Inflammatory macrophage (primary cell): ENCODE results near the gene DENND10.
"Not testable (repeated sequence)": the region's sequence is repeated elsewhere in the genome, so short reads cannot be mapped to it uniquely, and the experiment has no call there.

Source experiments
- DNase-seq, 2 donors: peaks; one replicate each; pipeline ENCODE4 v3.0.0-alpha.2; 2020 to 2022

DENND10 gene

DNA sequence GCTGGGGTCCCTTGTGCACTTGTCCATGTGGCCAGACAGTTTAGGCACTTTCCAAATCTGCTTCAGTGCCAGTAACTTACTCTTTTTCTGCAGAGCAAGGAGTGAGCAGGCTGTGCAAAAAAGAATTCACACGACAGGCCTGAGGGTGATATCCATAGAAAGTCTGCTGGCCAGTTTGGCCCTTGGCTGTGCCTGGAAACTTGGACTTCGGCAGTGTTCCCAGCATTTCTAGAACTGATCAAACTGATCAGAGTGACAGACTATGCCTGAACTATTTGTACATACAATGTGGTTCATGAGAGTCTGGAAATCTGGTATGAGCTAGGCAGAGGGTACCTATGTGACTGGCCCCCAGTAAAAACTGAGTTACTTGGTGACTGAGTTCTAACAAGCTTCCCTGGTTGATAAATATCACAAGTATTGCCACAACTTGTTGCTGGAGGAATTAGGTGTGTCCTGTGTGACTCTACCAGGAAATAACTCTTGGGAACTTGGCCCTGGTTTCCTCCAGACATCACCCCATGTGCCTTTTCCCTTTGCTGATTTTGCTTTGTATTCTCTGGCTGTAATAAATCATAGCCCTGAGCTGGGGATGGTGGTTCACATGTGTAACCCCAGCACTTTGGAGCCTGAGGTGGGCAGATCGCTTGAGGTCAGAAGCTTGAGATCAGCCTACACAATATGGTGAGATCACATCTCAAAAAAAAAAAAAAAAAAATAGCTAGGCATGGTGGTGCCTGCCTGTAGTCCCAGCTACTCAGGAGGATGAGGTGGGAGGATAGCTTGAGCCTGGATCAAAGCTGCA, 3.3 kb upstream of the DENND10 start:
- peak; percentile 33 to 36 for DNase-seq

DNA sequence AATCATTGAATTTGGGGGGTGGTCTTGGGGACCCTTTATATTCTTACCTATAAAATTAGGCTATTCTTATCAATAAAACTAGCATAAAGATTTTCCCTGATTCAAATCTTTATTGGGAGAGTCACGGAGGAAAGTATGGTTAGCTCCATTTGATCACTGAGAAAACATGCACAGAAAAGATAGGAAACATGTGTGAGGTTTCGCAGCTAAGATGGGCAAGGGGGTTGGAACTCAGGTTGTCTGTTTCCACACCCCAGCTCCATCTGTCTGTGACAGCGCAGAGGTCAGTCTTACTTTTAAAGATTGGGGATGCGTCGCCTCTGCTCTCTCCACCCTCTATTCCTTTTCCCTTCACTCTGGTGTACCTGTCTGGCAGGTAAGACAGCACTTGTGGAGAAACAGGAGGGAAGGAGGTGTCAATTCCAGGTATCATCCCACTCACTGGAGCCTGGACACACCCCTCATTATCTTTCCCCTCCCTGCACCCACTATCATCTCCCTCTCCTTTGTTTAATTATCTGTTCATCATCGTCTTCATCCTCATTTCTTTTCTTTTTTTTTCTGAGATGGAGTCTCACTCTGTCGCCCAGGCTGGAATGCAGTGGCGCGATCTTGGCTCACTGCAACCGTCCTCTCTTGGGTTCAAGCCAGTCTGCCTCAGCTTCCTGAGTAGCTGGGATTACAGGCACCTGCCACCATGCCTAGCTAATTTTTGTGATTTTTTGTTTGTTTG, 2.4 kb upstream of the DENND10 start:
- no peak for DNase-seq

DNA sequence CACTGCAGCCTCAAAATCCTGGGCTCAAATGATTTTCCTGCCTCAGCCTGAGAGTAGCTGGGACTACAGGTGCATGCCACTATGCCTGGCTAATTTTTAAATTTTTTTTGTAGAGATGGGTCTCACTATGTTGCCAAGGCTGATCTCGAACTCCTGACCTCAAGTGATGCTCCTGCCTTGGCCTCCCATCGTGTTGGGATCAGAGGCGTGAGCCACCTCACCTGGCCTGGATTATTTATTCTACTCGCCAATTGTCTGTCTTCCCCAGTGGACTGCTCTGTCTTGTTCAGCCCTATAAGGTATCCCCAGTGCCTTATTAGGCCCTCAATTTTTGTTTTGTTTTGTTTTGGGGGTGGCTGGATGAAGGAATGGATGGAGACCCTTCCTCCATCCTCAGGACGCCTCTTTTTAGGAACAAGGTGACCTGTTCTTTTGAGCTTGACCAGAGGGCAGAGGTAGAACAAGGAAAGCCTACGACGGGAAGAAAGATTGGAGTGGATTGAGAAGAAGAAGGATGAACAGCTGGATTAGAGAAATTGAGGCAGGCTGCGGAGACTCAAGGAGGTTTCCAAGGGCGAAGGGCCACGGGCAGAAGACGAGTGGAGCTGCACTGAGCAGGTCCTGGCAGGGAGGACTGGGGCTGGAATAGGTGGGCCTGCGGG, 541 bp upstream of the DENND10 start:
- DNase-seq = no peak

DNA sequence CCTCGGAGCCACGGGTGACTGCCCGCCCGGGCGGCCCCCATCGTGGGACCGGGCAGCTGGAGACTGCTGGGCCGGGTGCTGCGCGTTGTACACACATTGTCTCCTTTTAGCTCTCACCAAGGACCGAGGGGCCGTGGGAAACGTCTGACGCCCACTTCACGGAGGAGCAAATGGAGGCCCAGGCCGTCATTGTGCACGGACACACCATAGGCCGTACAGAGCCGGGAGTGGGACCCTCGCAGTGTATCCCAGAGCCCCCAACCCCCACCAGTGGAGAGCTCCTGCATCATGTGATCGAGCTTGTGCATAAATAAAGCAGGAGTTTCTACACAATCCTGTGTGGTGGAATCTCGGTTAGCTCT, 722 bp downstream of the DENND10 start:
- no peak for DNase-seq

DNA sequence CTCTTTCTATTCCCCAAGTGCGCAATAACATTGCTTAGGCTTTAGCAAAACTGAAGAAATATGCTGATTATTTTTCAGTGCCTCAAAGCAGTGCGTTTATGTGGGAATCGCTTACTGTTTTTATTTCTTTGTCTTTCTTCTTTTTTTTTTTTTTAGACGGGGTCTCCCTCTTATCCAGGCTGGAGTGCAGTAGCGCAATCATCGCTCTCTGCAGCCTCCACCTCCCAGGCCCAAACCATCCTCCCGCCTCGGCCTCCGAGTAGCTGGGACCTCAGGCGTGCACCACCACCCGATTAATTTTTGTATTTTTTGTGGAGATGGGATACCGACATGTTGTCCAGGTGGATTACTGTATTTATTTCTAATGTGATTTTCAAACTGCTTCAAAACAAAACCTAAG, 1.2 kb downstream of the DENND10 start:
- DNase-seq = no peak

DNA sequence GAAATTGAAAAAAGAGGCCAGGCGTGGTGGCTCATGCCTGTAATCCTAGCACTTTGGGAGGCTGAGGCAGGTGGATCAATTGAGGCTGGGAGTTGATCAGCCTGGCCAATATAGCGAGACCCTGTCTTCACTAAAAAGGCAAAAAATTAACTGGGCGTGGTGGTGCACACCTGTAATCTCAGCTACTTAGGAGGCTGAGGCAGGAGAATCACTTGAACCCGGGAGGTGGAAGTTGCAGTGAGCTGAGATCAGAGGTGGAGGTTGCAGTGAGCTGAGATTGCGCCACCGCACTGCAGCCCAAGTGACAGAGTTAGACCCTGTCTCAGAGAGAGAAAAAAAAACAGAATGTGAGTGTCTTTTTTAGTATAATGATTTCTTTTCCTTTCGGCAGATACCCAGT, 2.0 kb downstream of the DENND10 start:
- DNase-seq = not testable (repeated sequence)

DNA sequence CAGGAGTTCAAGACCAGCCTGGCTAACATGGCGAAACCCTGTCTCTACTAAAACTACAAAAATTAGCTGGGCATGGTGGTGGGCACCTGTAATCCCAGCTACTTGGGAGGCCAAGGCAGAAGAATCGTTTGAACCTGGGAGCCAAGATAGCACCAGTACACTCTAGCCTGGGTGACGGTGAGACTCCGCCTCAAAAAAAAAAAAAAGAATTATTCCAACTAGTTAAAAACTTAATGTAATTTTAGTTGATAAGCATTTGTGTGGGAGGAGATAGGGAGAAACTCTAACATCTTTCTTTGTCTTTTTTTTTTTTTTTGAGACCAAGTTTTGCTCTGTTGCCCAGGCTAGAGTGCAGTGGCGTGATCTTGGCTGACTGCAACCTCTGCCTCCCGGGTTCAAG, 3.2 kb downstream of the DENND10 start:
- not testable (repeated sequence) for DNase-seq

DNA sequence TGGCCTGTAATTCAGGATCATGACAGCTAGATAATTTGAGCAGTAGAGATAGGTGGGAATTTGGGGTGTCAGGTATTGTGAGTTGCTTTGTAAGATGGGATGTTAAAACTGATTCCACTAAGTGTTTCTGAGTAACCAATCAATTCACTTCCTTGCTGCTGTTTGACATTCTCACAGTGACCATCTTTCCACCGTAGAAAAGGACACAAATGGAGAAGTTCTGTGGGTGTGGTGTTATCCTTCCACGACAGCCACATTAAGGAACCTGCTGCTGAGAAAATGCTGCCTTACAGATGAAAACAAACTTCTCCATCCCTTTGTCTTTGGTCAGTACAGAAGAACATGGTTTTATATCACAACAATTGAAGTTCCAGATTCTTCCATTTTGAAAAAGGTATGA, 3.9 kb downstream of the DENND10 start:
- peak; percentile 41 to 63 for DNase-seq

DNA sequence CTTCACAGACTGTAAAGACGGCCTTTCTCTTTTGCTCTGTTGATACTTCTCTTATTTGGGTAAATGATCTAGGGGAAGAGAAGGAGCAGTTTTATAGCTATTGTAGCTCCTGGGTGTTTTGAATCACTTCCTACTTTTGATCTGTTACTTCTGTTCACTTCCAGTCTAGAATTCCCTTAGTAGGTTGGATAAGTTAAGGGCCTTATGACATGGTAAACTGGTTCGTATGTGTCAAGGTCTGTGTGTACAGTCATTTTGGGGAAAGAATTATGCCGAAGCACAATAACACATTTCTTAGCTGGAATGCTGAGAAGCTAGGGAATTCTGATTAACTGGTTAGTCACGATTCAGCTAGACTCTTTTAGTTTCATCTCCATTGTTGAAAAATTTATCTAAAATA, 8.1 kb downstream of the DENND10 start:
- DNase-seq = peak in 1 of 2 donors; percentile 53

DNA sequence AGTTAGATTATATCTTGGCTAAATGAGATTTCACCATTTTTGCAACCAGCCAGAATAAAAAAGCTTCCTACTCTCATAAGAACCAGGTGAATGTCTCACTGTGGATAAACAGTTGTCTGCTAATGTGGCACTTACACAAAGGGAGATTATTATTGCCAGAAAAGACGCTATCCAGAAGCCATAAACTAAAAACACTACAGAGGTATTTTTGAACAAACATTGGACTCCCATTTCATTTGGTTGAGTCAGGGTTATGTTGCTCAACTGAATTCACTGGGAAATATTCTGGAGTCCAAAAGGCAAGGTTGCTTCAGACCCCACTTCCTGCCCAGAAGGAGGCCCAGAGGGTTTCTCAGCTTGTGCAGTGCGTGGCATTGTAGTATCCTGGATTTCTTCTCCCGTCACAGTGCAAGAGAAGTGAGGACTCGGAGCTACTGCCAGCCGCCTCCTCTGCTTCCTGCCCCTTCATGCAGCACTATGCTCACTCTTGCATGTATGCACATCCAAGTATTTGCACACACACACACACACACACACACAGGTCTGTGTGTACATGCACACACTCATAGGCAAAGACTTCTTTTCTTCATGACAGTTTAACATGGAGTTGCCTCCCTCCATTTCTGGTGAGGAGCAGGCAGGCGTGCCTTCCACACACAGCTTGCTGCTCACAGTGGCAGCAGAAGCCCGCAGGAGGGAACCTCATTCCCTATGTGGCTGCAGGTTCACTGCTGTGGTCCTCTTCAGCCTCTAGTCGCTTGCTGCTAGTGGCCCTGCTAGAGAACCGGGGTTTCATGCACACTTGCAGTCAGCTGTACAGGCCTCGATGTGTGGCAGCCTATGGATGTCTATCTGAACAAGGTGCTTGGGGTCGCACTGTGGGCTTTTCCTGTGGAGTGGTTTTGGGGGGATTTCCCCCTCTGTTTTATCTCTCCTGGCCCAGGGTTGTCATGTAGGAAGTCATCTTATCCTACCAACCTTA, 10.1 kb downstream of the DENND10 start:
- peak; percentile 78 to 80 for DNase-seq

DNA sequence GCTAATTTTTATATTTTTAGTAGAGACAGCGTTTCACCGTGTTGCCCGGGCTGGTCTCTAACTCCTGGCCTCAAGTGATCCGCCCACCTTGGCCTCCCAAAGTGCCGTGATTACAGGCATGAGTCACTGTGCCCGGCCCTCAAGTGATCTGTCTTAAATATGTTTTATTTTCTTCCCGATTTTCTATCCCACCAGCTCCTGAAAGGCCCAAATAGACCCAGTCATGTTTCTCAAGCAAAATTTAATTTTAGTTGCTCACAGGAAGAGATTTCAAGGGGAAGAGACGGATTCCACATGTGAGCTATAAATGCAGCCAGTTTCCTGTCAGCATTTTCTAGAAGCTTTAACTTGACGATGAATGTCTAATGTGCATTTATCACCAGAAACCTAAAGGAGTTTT, 12.0 kb downstream of the DENND10 start:
- DNase-seq = peak in 1 of 2 donors; percentile 18

DNA sequence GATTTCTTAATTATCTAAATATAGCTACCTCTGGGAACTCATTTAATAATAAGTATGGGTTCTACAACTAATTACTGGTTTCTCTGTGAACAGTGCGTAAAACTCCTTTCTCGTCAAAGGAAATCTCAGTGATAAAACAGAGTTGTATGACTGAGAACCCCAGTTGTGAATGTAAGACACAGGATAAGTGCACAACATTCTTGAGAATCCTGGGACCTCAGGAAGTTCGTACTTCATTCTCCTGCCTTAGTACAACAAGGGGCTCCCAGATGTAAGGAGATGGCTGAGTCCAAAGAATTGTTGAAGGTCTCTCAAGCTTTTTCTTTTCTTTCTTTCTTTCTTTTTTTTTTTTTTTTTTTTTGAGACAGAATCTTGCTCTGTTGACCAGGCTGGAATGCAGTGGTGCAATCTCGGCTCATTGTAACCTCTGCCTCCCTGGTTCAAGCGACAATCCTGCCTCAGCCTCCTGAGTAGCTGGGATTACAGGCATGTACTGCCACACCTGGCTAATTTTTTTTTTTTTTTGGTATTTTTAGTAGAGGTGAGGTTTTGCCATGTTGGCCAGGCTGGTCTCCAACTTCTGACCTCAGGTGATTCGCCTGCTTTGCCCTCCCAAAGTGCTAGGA, 12.5 kb downstream of the DENND10 start:
- DNase-seq = no peak

DNA sequence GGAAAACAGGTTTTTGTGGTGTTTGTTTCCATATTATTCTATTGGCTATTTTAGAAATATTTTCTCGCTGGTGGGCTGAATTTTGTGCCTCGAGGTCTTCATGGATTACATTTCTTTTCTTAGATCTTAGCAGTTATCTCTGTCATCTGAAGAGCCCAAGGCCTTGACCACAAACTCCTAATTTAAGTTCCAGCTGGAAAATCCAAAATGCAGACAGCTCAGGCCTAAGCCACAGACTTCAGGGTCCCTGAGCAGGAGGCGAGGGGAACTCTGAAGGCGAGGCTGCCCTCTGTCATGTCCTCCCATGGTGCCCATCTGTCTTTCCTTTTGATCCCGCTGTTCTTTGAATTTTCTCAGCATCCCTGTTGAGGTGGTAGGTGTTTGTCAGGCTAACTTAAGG, 14.3 kb downstream of the DENND10 start:
- DNase-seq = no peak

DNA sequence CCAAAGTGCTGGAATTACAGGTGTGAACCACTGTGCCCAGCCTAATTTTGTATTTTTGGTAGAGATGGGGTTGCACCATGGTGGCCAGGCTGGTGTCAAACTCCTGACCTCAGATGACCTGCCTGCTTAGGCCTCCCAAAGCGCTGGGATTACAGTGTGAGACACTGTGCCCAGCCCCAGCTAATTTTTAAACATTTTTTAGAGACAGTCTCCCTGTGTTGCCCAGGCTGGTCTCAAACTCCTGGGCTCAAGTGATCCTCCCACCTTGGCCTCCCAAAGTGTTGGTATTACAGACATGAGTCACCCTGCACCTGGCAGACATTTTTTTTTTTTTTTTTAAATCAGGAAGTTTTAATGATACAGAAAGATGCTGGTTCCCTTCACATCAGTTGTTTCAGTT, 15.5 kb downstream of the DENND10 start:
- DNase-seq = no peak

DNA sequence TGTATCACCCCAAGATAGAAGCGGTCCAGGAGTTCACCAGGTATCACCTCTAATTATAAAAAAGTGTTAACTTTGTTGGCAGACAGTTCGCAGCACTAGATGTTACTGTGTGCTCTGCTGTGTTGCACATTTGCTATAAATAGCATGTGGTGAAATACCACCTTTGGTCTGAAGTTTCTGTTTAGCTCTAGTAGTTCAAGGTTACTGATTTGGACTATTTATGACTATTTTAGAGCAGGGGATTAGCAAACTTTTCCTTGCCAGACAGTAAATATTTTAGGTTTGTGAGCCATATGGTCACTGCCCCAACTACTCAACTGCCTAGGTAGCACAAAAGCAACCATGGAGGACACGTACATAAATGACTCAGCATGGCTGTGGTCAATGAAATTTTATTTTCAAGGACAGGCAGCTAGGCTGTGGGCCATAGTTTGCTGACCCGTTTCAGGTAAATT, 16.5 kb downstream of the DENND10 start:
- DNase-seq = no peak

DNA sequence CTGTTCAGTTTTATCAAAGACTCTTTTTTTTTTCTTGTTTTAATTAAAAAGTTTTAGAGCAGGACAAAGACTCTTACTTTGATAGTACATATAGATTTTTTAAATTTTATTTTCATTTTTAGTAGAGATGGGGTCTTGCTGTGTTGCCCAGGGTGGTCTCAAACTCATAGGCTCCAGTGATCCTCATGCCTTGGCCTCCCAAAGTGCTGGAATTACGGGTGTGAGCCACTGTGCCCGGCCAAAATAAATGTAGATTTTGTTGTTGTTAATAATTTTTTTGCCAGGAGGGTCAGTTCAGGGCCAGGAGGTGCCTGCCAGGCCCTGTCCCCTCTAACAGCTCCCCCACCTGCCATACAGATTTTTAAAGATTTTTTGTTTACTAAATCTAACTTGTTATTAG, 17.0 kb downstream of the DENND10 start:
- no peak for DNase-seq

DNA sequence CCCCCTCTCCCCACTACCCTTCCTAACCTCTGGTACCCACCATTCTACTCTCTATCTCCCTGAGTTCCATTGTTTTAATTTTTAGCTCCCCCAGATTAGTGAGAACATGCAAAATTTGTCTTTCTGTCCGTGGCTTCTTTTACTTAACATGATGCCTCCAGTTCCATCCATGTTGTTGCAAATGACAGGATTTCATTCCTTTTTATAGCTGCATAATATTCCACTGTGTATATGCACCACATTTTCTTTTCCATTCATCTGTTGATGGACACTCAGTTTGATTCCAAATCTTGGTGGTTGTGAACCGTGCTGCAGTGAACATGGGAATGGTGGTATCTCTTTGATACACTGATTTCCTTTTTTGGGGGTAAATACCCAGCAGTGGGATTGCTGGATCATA, 22.0 kb downstream of the DENND10 start:
- DNase-seq = no peak

DNA sequence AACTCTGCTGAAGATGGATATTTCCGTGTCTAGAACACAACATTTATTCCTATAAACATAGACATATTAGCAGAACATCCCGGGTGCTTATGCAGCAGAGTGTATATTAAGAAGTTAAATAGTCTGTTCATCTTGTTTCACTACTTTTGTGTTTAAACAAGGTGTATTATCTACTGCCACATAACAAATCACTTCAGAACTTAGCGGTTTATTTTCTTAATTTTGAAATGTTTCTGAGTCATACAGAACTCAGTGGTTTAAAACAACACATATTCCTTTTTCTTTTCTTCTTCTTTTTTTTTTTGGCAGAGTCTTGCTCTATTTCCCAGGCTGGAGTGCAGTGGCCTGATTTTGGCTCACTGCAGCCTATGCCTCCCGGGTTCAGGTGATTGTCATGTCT, 25.8 kb downstream of the DENND10 start:
- no peak for DNase-seq

DNA sequence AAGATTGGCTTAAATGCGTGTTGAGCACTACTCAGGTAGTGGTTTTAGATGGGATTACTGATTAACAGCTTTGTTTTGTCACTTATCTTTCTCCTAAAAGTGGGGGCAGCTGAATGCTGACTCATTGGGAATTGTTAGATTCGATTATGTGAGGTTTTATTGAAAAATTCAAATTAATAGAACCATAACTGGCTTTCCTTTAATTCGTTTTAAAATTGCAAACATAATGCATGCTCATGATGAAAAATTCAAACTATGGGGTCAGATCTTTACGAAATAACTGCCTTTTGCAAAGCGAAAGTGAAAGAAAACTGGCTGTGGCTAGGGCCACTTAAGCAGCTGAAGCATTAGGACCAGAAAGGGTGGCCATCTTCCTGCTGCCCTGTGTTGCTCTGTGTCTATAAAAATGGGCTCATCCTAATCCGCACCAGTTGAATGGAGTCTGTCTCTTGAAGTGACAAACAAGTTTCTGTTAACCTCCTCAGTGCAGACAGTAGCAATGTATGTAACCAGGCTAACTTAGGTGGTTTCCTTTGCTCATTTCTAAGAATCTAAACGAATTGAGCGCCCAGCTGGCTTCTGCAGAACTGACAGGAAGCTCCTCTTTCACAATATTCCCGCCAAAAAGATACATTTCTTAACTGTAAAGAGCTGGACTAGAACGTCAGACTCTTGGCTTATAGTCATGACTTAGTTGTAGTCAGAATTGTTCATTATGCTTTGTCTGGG, 27.8 kb downstream of the DENND10 start:
- peak; percentile 72 to 88 for DNase-seq

DNA sequence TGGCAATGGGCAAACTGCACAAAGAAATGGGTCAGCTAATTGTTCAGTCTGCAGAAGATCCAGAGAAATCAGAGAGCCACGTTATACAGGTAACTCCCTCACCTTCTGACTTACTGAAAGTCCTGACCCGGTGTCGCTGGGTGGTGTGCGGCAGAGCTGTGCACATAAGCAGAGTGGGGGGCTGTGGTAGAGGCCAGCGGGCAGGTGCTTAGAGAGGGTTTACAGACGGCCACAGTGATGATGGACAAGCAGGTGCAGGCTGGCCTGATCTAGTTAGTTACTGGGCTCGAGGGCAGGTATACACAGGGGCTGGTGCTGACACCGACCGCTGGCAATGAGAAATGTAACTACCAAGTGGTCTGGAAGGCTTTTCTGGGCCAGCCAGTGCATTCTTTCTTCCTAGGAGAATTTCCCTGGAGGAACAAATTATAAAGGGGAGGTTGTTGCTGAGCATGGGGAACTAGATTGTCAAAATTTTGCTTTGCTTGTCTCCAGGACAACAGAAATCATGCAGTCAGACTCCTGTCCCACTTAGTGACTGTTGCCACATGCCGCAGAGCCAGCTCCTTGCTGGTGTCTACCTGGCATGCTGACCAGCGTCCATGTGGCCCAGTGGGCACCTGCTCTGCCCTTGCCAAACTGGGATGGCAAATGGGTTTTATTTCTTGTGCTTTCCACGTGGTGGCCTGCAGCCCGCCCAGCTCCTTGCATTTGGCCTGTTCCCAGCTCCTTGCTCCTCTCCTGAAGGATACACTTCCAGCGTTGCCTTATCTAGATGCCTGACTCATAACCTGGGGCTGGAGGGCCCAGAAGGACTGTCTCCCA, 28.8 kb downstream of the DENND10 start:
- peak in 1 of 2 donors; percentile 26 for DNase-seq
